Colonic mucosa (tissue), 4 donors: ENCODE measurements around the gene ERAP2. TPM values are rescaled to one million over a fixed set of nuclear protein-coding genes. Genes with fewer than 3 reads are reported as not detected.
A peak's percentile ranks its signal among the peaks of the same experiment; 100 is the strongest.

ENCODE experiments used
- DNase-seq: peaks from one replicate; pipeline ENCODE4 v3.0.0-alpha.2; 2020
- H3K27ac ChIP-seq: fragments of 200-600 bp; one replicate; pipeline ENCODE4 v1.8.0; 2021
- H3K27me3 ChIP-seq: fragments of 200-600 bp; one replicate; pipeline ENCODE4 v1.8.0; 2021
- H3K36me3 ChIP-seq: fragments of 200-600 bp; one replicate; pipeline ENCODE4 v1.8.0; 2021
- H3K4me1 ChIP-seq: fragments of 200-600 bp; one replicate; pipeline ENCODE4 v1.8.0; 2021; ENCODE audit warnings: mild to moderate bottlenecking
- H3K4me3 ChIP-seq: fragments of 200-600 bp; one replicate; pipeline ENCODE4 v1.8.0; 2021
- H3K9ac ChIP-seq, 2 donors: one replicate each; pipeline ENCODE4 v1.7.0; 2013; ENCODE audit warnings: control low read depth in 2 of 2, low read depth in 2 of 2, low read length in 2 of 2
- H3K9me3 ChIP-seq: fragments of 200-600 bp; one replicate; pipeline ENCODE4 v1.8.0; 2021
- CTCF ChIP-seq: fragments of 200-600 bp; IDR thresholded peaks from one replicate; pipeline ENCODE4 v1.8.0; 2022; ENCODE audit warnings: antibody characterized with exemption, mild to moderate bottlenecking
- intact Hi-C: fragments of 100-400 bp; cut with DNase I; formaldehyde crosslinking; loops from one replicate; pipeline ENCODE4 v1.14.1; 2022
- total RNA-seq, 2 donors: library from RNA; stranded (reverse); fragmentation: NEBNext Ultra II Directional in 1 of 2; extraction: Animal tissue kit (Norgen Biotek cat#: 25700) in 1 of 2; gene quantifications; one replicate each; pipeline ENCODE4 v1.2.1, GENCODE V29; 2021
- donor health status: healthy.
- donor health status: DM: no; HTN: no; CAD: no.
- donor health status: DM: no; HTN: no; CAD: no.

Gene ERAP2
- total RNA-seq, 2 donors from 2014 or later: 18.3 to 26.7 TPM

- Histone ChIP-seq H3K36me3 (no peaks in the 10 kb centered on the region), H3K27ac (no peak overlapping the region), H3K9me3 (no peaks in the 10 kb centered on the region), H3K4me1 (no peaks in the 10 kb centered on the region), H3K27me3 (no peaks in the 10 kb centered on the region), H3K4me3 (no peak overlapping the region), H3K9ac (no peak overlapping the region)
- TF ChIP-seq CTCF: no peak
- DNase-seq: no peak
- intact Hi-C loops: no loop called here
Measured at GRCh38 chr5:96863949-96864584, 12.2 kb upstream of the ERAP2 start.

GRCh38 chr5:96864922-96865530 is 11.3 kb upstream of the ERAP2 start:
- Histone ChIP-seq H3K36me3 (no peaks in the 10 kb centered on the region), H3K27ac (no peak overlapping the region), H3K4me1 (no peaks in the 10 kb centered on the region), H3K9me3 (no peaks in the 10 kb centered on the region), H3K4me3 (no peak overlapping the region), H3K27me3 (no peaks in the 10 kb centered on the region), H3K9ac (no peak overlapping the region)
- DNase-seq: no peak
- intact Hi-C loops: loop anchor here (5.0 kb wide), 1 partner anchor 297 kb away; no protein-coding TSS in a partner anchor
- no peak for TF ChIP-seq CTCF

GRCh38 chr5:96868603-96869371 is 7.5 kb upstream of the ERAP2 start:
- intact Hi-C loops: loop anchor here (5.0 kb wide), 1 partner anchor 294 kb away; no protein-coding TSS in a partner anchor
- TF ChIP-seq CTCF: peak; percentile 90
- no peak for DNase-seq

GRCh38 chr5:96869372-96869641 is 7.0 kb upstream of the ERAP2 start:
- intact Hi-C loops: loop anchor here (5.0 kb wide), 1 partner anchor 293 kb away; no protein-coding TSS in a partner anchor
- Histone ChIP-seq H3K36me3 (no peaks in the 10 kb centered on the region), H3K27me3 (no peaks in the 10 kb centered on the region), H3K9me3 (no peaks in the 10 kb centered on the region), H3K4me3 (no peak overlapping the region), H3K9ac (no peak overlapping the region), H3K4me1 (no peaks in the 10 kb centered on the region), H3K27ac (no peak overlapping the region)
- no peak for DNase-seq
- no peak for TF ChIP-seq CTCF

More at GRCh38 chr5:96868603-96869371, 7.5 kb upstream of the ERAP2 start:
- H3K27me3 ChIP-seq: no peaks in the 10 kb centered on the region
- H3K4me3 ChIP-seq: no peak overlapping the region
- H3K36me3 ChIP-seq: no peaks in the 10 kb centered on the region
- no peaks in the 10 kb centered on the region for H3K4me1 ChIP-seq
- H3K9ac ChIP-seq: no peak overlapping the region
- H3K9me3 ChIP-seq: no peaks in the 10 kb centered on the region
- H3K27ac ChIP-seq: no peak overlapping the region

GRCh38 chr5:96870094-96871026 is 5.9 kb upstream of the ERAP2 start:
- Histone ChIP-seq H3K9me3 (no peaks in the 10 kb centered on the region), H3K27ac (no peak overlapping the region), H3K27me3 (no peaks in the 10 kb centered on the region), H3K36me3 (no peaks in the 10 kb centered on the region), H3K9ac (no peak overlapping the region), H3K4me3 (no peak overlapping the region), H3K4me1 (no peaks in the 10 kb centered on the region)
- no peak for DNase-seq
- intact Hi-C loops: no loop called here
- no peak for TF ChIP-seq CTCF
